ENCODE measurements around the gene CAMK2G.

CAMK2G gene

DNA sequence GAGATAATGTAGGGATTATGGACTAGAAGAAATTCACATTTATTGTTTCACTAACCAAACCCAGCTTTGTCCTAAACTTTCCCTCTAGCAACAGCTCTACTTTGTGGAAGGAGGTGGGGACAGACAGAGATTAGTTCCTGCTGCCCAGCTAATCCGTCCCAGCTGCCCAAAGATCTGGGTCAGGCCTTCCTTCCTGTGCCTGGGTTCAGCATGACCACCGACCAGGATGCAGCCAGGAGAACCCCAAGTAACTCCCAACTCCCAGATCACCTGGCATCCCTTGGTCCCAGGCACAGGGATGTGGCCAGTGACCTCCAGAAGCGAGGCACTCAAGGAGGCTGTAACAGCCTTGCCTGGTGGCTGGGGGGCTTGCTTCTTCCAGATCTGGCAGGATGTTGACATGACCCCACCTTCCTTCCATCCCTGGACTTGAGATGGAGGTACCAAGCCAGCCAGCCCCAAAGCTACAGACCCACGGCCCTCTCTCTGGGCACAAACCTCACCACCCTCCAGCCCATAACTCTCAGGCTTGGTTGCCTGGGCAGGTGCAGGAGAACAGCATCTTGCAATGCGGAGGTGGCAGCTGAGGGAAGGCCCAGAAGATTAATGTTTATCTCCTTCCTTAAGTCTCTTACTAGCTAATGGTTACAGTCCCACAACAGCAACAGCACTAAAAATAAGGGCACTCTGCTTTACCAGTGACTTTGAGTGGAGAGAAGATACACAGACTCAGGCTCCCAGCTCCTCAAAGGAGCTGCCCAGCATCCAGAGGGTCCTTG is 11.1 kb downstream of the CAMK2G start:
- no peak for DNase-seq (ENCODE audit: low spot score)

DNA sequence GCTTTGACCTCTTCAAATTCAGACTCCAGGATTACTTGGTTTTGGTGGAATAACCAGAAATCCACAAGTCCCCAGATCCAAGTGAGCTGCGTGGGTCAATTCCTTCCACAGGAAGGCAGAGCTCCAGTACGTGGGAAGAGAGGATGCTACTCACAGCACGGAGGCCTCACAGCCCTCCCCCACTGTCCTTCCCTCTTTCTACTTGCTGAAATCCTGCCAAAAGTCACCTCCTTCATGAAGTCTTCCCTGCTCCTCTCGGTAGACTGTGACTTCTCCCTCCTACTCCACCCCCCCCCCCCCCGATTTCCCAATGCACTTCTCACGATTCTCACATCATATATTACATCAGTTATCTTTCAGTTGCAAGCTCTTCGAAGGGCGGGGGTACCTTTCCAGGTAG is 12.3 kb downstream of the CAMK2G start:
- no peak for DNase-seq (ENCODE audit: low spot score)

DNA sequence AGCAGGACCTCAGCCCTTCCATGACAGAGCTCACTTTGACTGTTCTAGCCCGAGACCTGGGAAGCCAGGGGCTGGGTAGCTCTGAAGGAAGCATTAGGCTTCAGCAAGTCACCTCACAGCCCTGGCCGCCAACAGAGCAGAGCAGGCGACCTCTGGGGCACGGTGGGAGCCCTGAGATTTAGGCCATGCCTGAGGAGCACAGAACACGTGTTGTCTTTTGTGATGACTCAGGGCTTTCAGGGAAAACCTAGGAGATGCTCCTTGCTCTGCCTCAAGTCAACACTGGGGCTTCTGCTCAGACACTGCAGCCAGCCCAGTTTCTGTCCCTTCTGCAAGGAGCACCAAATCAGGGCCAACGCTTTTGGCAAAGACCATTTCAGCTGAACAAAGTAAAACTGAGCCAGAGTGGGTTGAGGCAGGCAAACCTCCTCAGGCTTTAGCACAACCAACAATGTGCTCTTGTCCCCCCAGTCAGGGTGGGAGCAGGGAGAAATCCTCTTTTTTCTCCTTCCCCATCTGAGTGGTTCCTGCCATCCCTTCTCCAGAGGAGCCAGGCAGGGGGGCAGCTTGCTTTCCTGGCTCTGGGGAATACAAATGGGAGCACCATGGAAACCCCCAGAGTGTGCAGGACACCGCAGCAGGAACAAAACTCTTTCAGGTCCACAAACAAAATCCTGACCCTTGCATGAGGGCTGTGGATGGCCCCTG is 14.4 kb downstream of the CAMK2G start:
- no peak for DNase-seq (ENCODE audit: low spot score)

DNA sequence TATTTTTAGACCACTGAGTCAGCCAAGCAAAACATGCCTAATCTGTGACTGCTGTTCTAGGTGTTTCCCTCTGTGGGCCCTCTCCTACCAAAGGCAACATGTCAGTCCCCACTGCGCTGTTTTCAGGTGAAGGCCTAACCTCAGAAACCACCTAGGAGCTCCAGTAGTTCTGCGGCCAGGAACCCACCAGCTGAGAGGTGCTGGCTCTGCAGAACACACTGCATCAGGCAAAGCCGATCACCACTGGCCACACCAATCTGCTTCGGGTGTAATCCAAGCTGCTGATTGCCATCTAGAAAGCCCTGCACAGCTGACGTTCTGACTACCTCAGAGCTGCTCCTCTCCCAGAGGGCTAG is 14.9 kb downstream of the CAMK2G start:
- DNase-seq (ENCODE audit: low spot score) = no peak

DNA sequence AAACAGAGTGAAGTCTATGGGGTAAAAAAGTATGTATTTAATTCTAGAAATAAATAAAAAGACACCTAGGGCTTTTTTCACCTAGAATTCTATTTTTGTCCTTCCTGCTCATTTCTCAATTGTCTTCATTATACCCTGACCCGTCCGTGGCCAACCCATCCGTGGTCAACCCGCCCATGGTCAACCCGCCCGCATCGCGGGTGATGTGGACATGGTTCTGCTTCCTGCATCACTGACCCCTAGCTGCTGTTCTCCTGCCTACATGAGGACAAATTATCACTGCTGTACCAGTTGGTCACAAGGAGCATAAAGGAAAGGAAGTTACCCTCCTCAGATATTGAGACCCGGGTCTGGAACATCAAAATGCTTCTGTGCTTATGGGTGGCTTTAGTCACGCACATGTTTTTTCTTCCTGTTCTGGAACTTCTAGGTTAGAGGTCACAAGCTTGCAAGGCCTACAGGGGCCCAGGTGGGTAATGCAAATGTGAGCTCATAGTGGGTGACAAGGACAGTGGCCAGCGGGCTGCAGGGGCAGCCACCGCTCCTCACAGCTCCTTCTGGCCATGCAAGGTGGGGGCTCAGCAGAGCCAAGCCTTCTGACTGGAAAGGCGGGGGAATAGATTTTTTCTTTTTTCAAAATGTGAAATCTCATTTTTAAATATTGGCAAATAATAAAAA is 15.5 kb downstream of the CAMK2G start:
- no peak for DNase-seq (ENCODE audit: low spot score)

DNA sequence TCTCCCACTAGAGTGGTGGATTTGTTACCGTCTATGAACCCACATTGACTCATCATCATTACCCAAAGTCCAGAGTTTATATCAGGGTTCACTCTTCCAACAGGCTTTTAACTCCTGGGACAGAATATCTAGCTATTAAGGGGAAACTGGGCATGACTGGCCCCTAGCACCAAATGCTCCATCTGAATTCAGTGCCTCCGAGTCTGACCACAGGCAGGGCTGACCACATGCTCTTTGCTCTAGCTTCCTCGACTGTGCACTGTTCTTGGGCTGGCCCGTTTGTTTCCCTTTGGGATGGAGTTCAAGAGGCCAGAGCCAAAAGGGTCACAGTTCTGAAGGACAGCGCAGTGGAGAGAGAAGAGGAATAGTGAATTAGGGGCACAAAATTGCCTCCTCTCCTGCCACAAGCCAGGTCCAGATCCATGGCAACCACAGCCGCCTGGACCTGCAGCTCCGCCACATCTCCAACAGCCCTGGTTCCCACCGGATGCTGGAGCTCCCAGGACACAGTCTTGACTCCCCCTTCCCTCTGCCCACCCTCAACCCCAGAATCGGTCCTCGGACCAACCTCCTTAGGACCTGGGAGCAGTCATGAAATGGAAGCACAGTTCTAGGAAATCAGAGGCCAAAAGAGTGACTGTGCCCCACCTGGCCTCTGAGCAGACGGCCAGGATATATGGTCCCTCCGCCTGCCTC is 16.2 kb downstream of the CAMK2G start:
- DNase-seq (ENCODE audit: low spot score) = no peak

DNA sequence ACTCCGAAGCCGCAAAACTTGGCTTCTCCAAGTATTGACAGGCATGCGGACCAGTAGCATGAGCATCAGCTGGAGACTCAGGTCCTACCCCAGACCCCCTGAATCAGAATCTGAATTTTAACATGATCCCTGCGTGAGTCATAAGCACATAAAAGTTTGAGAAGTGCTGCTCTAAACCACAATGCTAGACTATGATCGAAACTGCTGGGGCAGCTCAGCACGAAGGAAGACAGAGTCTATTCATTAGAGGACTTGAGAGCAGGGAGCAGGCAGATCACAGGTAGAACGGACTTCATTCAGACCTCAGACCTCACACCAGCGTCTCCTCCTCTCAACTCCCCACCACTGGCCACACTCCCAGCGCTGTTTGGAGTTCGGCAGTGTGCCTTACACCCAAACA is 16.9 kb downstream of the CAMK2G start:
- DNase-seq (ENCODE audit: low spot score) = no peak

DNA sequence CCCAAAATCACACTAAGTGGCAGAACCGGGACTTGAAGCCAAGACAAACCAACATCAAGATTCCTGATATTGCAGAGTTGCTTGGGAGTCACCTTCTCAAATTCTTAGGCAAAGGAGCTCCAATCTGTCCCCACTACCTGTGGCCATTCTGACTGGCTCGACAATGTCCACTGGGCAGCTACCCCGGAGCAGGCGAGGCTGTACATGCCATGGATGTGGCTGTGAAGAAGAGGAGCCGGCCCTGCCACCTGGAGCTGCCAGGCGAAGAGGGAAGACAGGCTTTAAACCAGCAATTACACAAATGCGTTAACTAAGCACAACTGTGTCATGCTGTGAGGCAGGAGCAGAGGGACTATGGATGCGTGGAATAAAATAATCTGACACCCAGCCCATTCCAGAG is 18.1 kb downstream of the CAMK2G start:
- DNase-seq (ENCODE audit: low spot score) = no peak

DNA sequence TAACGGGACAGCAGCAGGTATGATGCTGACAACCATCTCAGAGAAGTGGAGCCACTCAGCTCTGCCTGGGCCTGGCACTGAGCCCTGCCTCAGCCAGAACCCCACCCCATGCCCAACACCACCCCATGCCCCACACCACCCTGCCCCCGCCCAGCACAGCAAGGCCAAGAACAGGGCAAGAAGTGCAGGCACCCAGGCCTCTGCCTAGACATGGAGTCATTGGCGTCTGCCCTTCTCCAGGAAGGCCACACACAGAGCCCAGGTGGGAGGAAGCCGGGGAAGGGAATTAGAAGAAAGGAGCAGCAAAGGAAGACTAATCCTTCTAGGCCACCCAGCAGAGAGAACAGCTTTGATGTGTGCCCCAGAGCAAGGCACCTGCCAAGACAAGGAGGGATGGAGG is 18.9 kb downstream of the CAMK2G start:
- DNase-seq (ENCODE audit: low spot score) = no peak

DNA sequence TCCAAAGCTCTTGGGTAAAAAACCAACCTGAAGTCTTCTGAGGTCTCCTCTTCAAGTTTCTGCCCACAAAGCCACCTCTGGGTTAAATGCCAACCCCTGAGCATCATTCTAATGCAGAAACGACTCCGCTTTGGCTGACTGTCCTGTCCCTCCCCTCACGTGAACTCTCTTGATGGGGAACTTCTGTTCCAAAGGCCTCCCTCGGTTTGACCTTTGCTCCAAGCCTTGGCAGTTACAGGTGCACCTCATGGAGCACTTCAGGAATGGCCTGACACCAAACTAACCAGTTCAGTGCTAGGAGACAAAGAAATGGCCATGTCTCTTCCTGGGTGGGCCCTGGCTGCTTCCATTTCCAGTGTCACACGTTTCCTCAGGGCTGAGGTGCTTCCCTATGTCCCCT is 20.0 kb downstream of the CAMK2G start:
- DNase-seq (ENCODE audit: low spot score) = no peak

DNA sequence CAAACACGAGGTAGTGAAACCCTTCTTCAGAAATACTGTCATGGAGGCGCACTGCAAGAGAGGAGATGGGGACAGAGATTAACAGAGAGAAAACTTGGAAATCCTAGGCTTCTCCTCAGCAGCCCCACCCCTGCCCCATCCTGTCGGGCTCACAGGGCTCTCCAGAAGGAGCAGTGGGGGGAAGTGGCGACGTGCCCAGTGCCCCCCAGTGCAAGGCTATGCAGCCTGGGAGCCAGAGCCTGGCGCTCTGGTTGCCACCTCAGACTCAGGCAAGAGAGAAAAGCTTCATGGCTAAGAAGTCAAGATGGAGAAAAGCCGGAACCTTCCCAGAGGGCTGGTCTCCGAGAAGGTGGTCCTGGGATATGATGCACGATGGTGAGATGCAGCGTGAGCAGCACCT is 21.2 kb downstream of the CAMK2G start:
- DNase-seq (ENCODE audit: low spot score) = no peak

DNA sequence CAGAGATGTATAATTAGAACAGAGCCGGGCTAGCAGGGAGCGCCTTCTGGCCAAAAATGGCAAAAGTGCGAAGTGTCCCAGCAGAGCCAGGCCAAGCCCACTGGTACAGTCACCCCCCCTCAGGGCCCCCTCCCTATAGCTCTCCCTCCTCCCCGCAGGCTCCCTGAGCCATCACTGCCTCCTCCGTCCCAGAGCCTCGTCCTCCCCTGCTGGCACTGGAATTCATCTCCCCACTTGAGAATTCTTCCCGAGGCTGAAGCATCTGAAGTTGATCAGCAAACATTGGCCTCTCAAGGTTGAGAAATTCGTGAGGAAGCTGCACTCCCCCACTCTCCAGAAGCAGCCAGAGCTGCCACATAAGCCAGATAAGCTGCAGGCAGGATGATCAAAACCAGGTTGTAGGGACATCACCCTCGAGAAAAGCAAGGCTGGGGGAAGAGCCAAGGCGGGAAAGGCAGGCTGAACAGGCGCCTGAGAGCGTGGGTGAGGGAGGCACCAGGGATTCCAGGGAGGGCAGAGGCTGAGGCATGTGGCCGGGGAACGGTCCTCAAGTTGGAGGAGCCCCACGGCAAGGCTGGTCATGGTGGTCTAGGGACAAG is 23.4 kb downstream of the CAMK2G start:
- DNase-seq (ENCODE audit: low spot score) = no peak

DNA sequence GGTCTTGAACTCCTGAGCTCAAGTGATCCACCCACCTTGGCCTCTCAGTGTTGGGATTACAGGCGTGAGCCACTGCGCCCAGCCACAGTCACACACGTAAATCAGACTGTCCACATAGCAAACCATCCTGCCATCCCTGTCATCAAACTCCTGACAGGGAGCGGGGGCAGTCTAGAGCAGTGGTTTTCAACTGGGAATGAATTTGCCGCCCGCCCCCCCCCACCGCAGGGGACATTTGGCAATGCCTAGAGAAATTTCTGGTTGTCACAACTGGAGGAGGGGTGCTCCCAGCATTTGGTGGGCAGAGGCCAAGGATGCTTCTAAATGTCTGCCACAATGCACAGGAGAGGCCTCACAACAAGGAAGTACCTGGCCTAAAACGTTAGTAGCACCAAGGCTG is 24.1 kb downstream of the CAMK2G start:
- DNase-seq (ENCODE audit: low spot score) = no peak

DNA sequence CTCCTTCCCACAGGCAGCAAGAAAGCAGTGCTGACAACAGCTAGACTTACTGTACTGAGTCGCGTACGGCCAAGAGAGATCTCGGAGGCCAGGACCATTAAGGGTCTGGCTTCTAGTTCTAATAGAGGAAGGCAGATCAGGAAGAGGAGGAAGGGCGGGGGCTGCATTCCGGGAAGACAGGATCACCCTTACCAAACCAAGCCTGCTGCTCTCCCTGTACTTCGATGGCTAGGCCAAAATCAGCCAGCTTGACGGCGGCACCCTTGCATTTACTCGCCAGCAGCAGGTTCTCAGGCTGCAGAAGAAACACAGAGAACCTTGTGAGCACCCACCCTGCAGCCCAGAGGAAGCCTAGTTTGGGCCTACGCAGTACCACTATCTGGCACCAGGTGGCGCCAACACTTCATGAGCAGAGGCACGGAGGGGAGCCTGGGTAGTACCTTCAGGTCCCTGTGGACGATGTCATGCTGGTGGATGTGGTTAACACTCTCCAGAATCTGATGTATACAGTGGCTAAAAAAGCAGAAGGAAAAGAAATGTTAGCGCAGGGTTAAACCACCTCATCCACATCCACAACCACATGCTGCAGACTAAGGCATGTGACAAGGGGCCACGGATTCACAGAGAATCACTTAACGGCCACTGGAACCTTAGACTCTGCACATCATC is 25.4 kb downstream of the CAMK2G start:
- peak; percentile 82 for DNase-seq (ENCODE audit: low spot score)

DNA sequence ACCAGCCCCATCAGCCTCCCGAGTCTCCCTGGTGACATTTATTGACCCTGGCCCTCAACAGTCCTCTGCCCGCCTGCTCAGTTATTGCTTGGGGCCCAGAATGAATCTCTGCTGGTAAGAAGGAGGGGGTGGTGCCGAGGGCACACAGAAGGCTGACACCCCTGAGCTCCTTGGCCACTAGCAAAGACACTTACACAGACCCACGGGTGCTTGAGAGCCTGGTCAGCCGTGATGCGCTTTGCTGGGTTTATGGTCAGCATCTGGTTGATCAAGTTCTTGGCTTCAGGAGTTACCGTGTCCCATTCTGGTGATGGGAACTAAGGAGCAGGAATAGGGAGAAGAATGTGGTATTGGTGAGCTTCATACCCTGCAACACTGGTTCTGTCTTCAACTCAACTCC is 27.3 kb downstream of the CAMK2G start:
- no peak for DNase-seq (ENCODE audit: low spot score)

DNA sequence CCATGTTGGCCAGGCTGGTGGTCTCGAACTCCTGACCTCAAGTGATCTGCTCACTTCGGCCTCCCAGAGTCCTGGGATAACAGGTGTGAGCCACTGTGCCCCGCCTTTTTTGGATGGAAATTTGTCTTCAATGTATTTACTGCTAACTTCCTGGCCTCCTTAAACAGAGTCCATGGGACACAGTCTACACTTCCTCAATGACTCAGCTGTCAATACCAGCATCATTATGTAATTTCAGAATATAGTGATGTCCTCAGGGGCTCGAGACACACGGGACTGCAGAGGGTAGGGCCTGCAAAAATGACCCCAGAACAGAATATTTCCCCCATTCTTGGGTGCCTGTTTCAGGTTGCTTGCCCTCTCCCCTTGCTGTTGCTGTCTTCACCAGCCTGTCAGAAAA is 31.1 kb downstream of the CAMK2G start:
- DNase-seq (ENCODE audit: low spot score) = no peak

DNA sequence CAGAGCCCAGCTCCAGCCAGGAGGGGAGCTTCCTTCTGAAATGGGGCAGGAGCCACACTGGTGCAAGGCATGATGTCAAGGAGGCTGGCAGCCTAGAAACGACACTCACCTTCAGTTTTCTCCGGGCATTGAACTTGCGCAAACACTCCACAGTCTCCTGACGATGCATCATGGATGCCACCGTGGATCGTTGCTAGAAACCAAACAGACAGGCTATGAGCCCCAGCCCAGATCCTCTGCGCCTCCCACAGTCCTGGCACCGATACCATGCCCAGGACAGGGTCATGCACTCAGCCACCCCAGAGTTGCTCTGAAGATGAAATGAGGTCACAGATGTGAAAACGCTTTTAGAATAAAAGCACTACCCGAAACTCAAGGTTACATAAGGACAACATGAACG is 32.0 kb downstream of the CAMK2G start:
- no peak for DNase-seq (ENCODE audit: low spot score)

DNA sequence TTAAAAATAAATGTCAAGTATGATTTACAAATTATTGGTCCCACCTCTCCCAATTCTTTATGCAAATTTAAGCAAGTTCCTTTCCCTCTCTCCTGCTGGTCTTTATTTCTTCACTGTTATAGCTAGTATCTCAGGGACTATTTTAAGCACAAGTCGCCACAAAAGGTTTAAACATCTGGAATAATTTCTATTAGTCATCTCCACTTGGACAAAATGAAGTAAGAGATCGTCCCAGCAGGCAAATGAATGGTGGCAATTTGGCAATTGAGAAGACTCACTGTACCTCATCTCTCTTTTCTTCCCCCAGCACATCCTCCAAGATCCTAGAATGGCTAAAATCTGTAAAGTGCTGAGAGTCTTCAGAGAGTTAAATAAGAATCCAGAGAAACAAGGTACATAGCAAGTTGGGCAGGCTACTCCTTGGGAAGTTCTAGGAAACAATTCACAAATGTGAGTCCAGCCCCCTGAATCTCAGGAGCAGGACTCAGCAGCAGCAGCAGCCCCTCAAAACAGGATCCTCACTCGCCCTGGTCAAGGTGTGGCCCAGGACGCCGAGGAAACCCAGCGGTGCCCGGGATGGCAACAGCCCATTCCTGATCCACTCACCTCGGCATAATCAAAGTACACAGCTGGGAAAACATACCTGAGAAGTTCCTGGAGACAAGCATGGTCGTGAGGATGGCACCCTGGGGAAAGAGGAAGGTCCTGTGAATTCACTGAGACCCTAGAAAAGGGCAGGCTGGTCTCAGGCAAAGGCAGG is 32.6 kb downstream of the CAMK2G start:
- DNase-seq (ENCODE audit: low spot score) = no peak

DNA sequence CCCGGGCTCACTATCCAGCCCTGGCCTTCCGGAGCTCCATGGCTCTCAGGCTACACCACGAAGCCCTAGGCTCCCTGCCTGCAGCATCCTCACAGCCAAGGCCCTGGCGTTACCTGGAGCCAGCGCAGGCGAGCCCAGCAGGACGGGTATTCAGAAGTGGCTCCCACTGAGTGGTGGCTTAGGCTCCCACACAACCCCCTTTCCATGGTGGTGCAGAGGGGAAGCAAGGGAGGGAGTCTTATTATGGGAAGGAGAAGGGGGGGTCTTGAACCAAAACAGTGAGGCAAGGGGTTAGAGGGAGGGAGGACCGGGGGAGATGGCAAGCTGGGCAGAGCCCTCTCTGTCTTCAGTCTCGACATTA is 33.3 kb downstream of the CAMK2G start:
- no peak for DNase-seq (ENCODE audit: low spot score)

DNA sequence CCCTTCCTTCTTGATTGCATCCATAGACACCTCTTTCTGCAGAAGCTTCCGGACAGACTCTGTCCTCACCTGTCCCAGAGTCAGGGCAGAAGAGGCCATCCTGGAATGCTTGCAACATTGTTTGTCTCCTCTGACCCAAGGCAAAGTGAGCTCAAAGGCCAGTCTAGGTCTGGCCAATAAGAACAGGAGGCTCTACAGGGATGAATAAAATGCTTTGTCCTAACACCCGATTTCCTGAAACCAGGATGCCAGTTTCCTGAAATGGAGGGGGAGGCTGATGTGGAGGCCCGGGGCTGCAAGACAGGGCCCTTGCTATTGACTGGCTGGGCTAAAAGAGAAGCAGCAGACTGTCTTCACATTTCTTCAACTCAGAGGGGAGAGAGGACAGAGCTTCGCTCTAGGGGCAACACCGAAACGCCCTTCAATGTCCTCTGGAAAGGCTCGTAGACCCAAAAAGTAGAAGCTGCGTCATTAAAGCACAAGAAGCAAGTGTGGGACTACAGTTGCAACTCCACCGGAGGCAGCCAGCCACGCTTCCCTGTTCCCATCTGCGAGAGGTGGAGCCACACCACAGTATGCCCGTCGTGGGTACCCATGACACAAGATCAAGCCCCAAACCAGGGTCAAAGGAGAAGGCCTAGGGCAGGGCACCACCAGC is 33.8 kb downstream of the CAMK2G start:
- no peak for DNase-seq (ENCODE audit: low spot score)

DNA sequence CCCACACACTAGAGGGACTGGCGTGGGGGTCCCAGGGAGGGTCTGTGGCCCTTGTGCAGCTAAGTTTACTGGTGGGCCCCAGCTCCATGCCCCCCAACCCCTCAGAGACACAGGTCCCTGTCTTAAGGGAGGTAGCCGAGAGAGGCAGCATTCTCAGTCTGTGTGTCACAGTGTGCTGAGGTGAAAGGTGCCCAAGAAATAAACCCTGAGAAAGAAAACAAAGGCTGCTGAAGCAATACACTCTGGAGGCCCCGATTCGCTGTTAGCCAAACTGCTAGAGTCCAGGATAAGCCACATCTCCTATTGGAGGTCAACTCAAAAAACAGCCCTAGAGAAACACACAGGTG is 34.3 kb downstream of the CAMK2G start:
- DNase-seq (ENCODE audit: low spot score) = no peak
